ENCODE measurements around the gene JAKMIP1. TPM values are rescaled to one million over a fixed set of nuclear protein-coding genes. Genes with fewer than 3 reads are reported as not detected.
A peak's percentile ranks its signal among the peaks of the same experiment; 100 is the strongest.

Gene JAKMIP1
- total and polyA plus RNA-seq, 2 experiments from 2014 or later = not detected

- Histone ChIP-seq H3K79me2 (ENCODE audit: insufficient read depth) (no peaks in the 10 kb centered on the region), H3K4me1 (ENCODE audit: insufficient read depth) (no peaks in the 10 kb centered on the region), H3K27me3 (replicated peaks; ENCODE audit: insufficient read depth) (no peaks in the 10 kb centered on the region), H3K9me3 (ENCODE audit: low read depth) (no peaks in the 10 kb centered on the region), H3K27ac (no peak overlapping the region), H3K9ac (no peak overlapping the region), H3K4me2 (ENCODE audit: unreplicated experiment) (no peak overlapping the region), H3F3A (ENCODE audit: insufficient read depth) (no peaks in the 10 kb centered on the region), H3K4me3 (no peak overlapping the region), H3K36me3 (ENCODE audit: low read depth) (no peaks in the 10 kb centered on the region), H3K9me2 (ENCODE audit: insufficient read depth) (no peaks in the 10 kb centered on the region), H4K20me1 (ENCODE audit: insufficient read depth) (no peaks in the 10 kb centered on the region), H2AFZ (no peak overlapping the region)
- DNase-seq = no peak
- WGBS, 2 experiments (ENCODE audit: low coverage in 1 of 2, low lambda C conversion rate in 2 of 2, missing lambda C conversion rate in 2 of 2) = 51 to 60% methylated on average over 6 of the region's 6 CpGs
- in situ Hi-C loops (cut with MboI) = no loop called here
- no peak for TF ChIP-seq EZH2phosphoT487 (IDR thresholded peaks at IDR 0.05; ENCODE audit: insufficient read depth, low read depth)
- no peak for TF ChIP-seq EZH2 (IDR thresholded peaks at IDR 0.05; ENCODE audit: insufficient read depth, poor library complexity, severe bottlenecking)
These were observed 201.0 kb downstream of the JAKMIP1 start for GRCh38 chr4:5999356-5999755.

GRCh38 chr4:5998333-5998936, 201.9 kb downstream of the JAKMIP1 start:
- in situ Hi-C loops (cut with MboI) = no loop called here
- Histone ChIP-seq H3K4me2 (ENCODE audit: unreplicated experiment) (no peak overlapping the region), H3K4me3 (no peak overlapping the region), H3K9ac (no peak overlapping the region), H3K36me3 (ENCODE audit: low read depth) (no peaks in the 10 kb centered on the region), H3K27ac (no peak overlapping the region), H3F3A (ENCODE audit: insufficient read depth) (no peaks in the 10 kb centered on the region), H3K9me3 (ENCODE audit: low read depth) (no peaks in the 10 kb centered on the region), H3K9me2 (ENCODE audit: insufficient read depth) (no peaks in the 10 kb centered on the region), H3K79me2 (ENCODE audit: insufficient read depth) (no peaks in the 10 kb centered on the region), H2AFZ (no peak overlapping the region), H4K20me1 (ENCODE audit: insufficient read depth) (no peaks in the 10 kb centered on the region), H3K4me1 (ENCODE audit: insufficient read depth) (no peaks in the 10 kb centered on the region), H3K27me3 (replicated peaks; ENCODE audit: insufficient read depth) (no peaks in the 10 kb centered on the region)
- peak; percentile 72 for DNase-seq
- TF ChIP-seq EZH2 (IDR thresholded peaks at IDR 0.05; ENCODE audit: insufficient read depth, poor library complexity, severe bottlenecking) = no peak
- no peak for TF ChIP-seq EZH2phosphoT487 (IDR thresholded peaks at IDR 0.05; ENCODE audit: insufficient read depth, low read depth)
- WGBS, 2 experiments (ENCODE audit: low coverage in 1 of 2, low lambda C conversion rate in 2 of 2, missing lambda C conversion rate in 2 of 2) = 0 to 1% methylated on average over 9 of the region's 9 CpGs

GRCh38 chr4:5996641-5997040, 203.7 kb downstream of the JAKMIP1 start:
- no peaks in the 10 kb centered on the region for H3F3A ChIP-seq (ENCODE audit: insufficient read depth)
- no peak overlapping the region for H3K9ac ChIP-seq
- no peaks in the 10 kb centered on the region for H3K9me3 ChIP-seq (ENCODE audit: low read depth)
- H3K4me2 ChIP-seq (ENCODE audit: unreplicated experiment) = no peak overlapping the region
- no peak overlapping the region for H2AFZ ChIP-seq
- H3K9me2 ChIP-seq (ENCODE audit: insufficient read depth) = no peaks in the 10 kb centered on the region
- no peaks in the 10 kb centered on the region for H3K79me2 ChIP-seq (ENCODE audit: insufficient read depth)
- in situ Hi-C loops (cut with MboI) = no loop called here
- no peaks in the 10 kb centered on the region for H3K36me3 ChIP-seq (ENCODE audit: low read depth)
- H3K27ac ChIP-seq = no peak overlapping the region
- 16 to 21% methylated on average over 4 of the region's 4 CpGs for WGBS, 2 experiments (ENCODE audit: low coverage in 1 of 2, low lambda C conversion rate in 2 of 2, missing lambda C conversion rate in 2 of 2)
- TF ChIP-seq EZH2 (IDR thresholded peaks at IDR 0.05; ENCODE audit: insufficient read depth, poor library complexity, severe bottlenecking) = no peak
- H3K4me3 ChIP-seq = no peak overlapping the region
- DNase-seq = no peak
- H3K27me3 ChIP-seq (replicated peaks; ENCODE audit: insufficient read depth) = no peaks in the 10 kb centered on the region
- no peaks in the 10 kb centered on the region for H4K20me1 ChIP-seq (ENCODE audit: insufficient read depth)
- no peaks in the 10 kb centered on the region for H3K4me1 ChIP-seq (ENCODE audit: insufficient read depth)

- in situ Hi-C loops (cut with MboI) = no loop called here
- H3K27ac ChIP-seq = no peak overlapping the region
- no peaks in the 10 kb centered on the region for H3K79me2 ChIP-seq (ENCODE audit: insufficient read depth)
- no peaks in the 10 kb centered on the region for H3K9me2 ChIP-seq (ENCODE audit: insufficient read depth)
- H3K27me3 ChIP-seq (replicated peaks; ENCODE audit: insufficient read depth) = no peaks in the 10 kb centered on the region
- 48% methylated on average over 16 to 19 of the region's 19 CpGs for WGBS, 2 experiments (ENCODE audit: low coverage in 1 of 2, low lambda C conversion rate in 2 of 2, missing lambda C conversion rate in 2 of 2)
- H4K20me1 ChIP-seq (ENCODE audit: insufficient read depth) = no peaks in the 10 kb centered on the region
- no peaks in the 10 kb centered on the region for H3F3A ChIP-seq (ENCODE audit: insufficient read depth)
- TF ChIP-seq EZH2phosphoT487 (IDR thresholded peaks at IDR 0.05; ENCODE audit: insufficient read depth, low read depth) = no peak
- no peak for TF ChIP-seq EZH2 (IDR thresholded peaks at IDR 0.05; ENCODE audit: insufficient read depth, poor library complexity, severe bottlenecking)
- H3K4me2 ChIP-seq (ENCODE audit: unreplicated experiment) = no peak overlapping the region
- no peak for DNase-seq
- H3K9ac ChIP-seq = no peak overlapping the region
- H2AFZ ChIP-seq = no peak overlapping the region
- no peaks in the 10 kb centered on the region for H3K36me3 ChIP-seq (ENCODE audit: low read depth)
- no peak overlapping the region for H3K4me3 ChIP-seq
- no peaks in the 10 kb centered on the region for H3K4me1 ChIP-seq (ENCODE audit: insufficient read depth)
- H3K9me3 ChIP-seq (ENCODE audit: low read depth) = no peaks in the 10 kb centered on the region
These were observed 204.3 kb downstream of the JAKMIP1 start for GRCh38 chr4:5995901-5996623.

Data from GM23248 (cell line).